MCF 10A (cell line): ENCODE data around the gene LARP4B. TPM values are rescaled to one million over a fixed set of nuclear protein-coding genes. Genes with fewer than 3 reads are reported as not detected.

Source experiments
- BruUV-seq: library from RNA; stranded (reverse); fragments of 400-500 nt; replicated peaks from 2 replicates; lab custom pipeline; 2021; lab: Mats Ljungman, UMichigan
- CTCF ChIA-PET: fragments of 300-600 bp; sonication (Branson Sonifier 250); formaldehyde crosslinking; extraction: SDS; loops from one replicate; lab custom pipeline; 2021; ENCODE audit warnings: antibody characterized with exemption, inconsistent platforms; lab: Yijun Ruan, JAX
- POLR2A ChIA-PET: fragments of 300-600, 350-650 bp; sonication (Branson Sonifier 250); formaldehyde crosslinking; extraction: SDS; loops from one replicate; lab custom pipeline; 2020; ENCODE audit warnings: antibody characterized with exemption, inconsistent platforms; lab: Yijun Ruan, JAX
- DNase-seq: peaks from one replicate; pipeline ENCODE4 v3.0.0-alpha.2; 2018; ENCODE audit not compliant: unreplicated experiment
- H3K27ac Mint-ChIP-seq: one replicate; pipeline ENCODE4 v1.8.0; 2022; ENCODE audit warnings: mild to moderate bottlenecking, low read depth, mixed read lengths; ENCODE audit not compliant: unreplicated experiment
- H3K27me3 Mint-ChIP-seq: one replicate; pipeline ENCODE4 v1.8.0; 2022; ENCODE audit warnings: mixed read lengths; ENCODE audit not compliant: insufficient read depth, unreplicated experiment
- H3K36me3 Mint-ChIP-seq: one replicate; pipeline ENCODE4 v1.8.0; 2022; ENCODE audit warnings: mild to moderate bottlenecking, moderate library complexity, mixed read lengths; ENCODE audit not compliant: insufficient read depth, unreplicated experiment
- H3K4me1 Mint-ChIP-seq: one replicate; pipeline ENCODE4 v1.8.0; 2022; ENCODE audit warnings: mixed read lengths; ENCODE audit not compliant: insufficient read depth, unreplicated experiment
- H3K4me3 Mint-ChIP-seq: one replicate; pipeline ENCODE4 v1.8.0; 2022; ENCODE audit warnings: mild to moderate bottlenecking, moderate library complexity, mixed read lengths; ENCODE audit not compliant: unreplicated experiment
- H3K9me3 Mint-ChIP-seq: one replicate; pipeline ENCODE4 v1.8.0; 2022; ENCODE audit warnings: mixed read lengths; ENCODE audit not compliant: unreplicated experiment
- intact Hi-C: fragments of 100-400 bp; cut with micrococcal nuclease; formaldehyde crosslinking; loops from 2 replicates; pipeline ENCODE4 v1.14.1; 2022
- total RNA-seq: library from RNA; stranded (reverse); gene quantifications from 2 replicates; pipeline ENCODE4 v1.2.3, GENCODE V29; 2022
- TF ChIP-seq, protein P1 (sequence below): fragments of 200-600 bp; IDR thresholded peaks from one replicate; pipeline ENCODE4 v1.8.0; 2022; ENCODE audit warnings: antibody characterized with exemption, mild to moderate bottlenecking; ENCODE audit not compliant: unreplicated experiment

Gene LARP4B
- total RNA-seq, 1 experiment from 2014 or later, result 131 TPM

DNA sequence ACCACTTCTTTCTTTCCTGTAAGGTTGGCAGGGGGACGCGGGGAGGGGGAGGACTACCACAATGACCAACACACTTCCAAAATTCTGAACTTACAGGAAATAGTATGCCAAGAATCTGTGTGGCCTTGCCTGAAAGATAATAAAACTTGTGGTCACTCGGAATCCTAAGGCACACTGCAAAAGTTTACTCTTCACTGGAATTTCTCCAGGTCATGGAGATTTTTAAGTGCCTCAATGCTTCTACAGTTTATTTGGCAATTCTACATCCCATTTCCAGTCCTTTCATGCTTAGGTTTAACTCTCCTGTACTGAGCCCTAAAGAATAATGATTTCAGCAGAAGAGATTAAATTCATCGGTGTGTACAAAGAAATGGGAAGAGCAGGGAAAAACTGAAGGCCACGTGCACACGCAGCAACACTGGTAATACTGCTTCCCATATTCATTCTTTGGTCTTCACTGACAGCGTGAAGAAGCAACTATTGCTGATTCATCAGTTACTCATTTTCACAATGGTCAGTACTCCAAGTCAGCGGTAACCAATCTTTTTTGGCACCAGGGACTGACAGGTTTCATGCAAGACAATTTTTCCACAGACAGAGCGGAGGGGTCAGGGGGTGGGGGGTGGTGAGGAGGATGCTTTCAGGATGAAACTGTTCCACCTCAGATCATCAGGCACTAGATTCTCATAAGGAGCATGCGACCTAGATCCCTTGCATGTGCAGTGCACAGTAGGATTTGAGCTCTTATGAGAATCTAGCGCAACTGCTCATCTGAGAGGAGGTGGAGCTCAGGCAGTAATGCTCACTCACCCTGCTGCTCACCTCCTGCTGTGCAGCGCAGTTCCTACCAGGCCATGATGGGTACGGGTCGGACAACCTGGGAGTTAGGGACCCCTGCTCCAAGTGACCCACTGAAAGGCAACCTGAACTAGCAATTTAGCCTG lies 9.8 kb downstream of the LARP4B start:
- intact Hi-C loops, result no loop called here
- ChIA-PET POLR2A (interaction anchor here (1.2 to 2.0 kb wide), 3 partner anchors 9 to 67 kb away, joined by 3 to 8 read pairs (median 4); partner anchors contain the start of genes GTPBP4 and LARP4B), CTCF (no interaction called here)
- TF ChIP-seq, protein P1, sequence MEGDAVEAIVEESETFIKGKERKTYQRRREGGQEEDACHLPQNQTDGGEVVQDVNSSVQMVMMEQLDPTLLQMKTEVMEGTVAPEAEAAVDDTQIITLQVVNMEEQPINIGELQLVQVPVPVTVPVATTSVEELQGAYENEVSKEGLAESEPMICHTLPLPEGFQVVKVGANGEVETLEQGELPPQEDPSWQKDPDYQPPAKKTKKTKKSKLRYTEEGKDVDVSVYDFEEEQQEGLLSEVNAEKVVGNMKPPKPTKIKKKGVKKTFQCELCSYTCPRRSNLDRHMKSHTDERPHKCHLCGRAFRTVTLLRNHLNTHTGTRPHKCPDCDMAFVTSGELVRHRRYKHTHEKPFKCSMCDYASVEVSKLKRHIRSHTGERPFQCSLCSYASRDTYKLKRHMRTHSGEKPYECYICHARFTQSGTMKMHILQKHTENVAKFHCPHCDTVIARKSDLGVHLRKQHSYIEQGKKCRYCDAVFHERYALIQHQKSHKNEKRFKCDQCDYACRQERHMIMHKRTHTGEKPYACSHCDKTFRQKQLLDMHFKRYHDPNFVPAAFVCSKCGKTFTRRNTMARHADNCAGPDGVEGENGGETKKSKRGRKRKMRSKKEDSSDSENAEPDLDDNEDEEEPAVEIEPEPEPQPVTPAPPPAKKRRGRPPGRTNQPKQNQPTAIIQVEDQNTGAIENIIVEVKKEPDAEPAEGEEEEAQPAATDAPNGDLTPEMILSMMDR, result no peak
- Mint-ChIP-seq H3K9me3 (no peaks in the 10 kb centered on the region), H3K36me3 (peaks cover 48% of the 10 kb centered on the region), H3K27ac (no peak overlapping the region), H3K4me1 (peaks cover 31% of the 10 kb centered on the region), H3K27me3 (no peaks in the 10 kb centered on the region), H3K4me3 (no peak overlapping the region)
- BruUV-seq, result no TSS peak
- DNase-seq, result peak; percentile 55

DNA sequence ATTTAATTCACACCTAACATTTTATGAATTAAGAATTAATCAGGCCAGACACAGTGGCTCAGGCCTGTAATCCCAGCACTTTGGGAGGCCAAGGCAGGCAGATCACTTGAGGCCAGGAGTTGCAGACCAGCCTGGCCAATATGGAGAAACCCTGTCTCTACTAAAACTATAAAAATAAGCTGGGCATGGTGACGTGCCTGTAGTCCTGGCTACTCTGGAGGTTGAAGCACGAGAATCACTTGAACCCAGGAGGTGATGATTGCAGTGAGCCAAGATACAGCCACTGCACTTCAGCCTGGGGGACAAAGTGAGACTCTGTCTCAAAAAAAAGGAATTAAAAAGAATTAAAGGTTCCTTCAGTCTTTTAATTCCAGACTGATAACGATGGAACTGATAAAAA lies 11.1 kb downstream of the LARP4B start:
- TF ChIP-seq, protein P1, result no peak
- ChIA-PET POLR2A (no interaction called here), CTCF (no interaction called here)
- Mint-ChIP-seq H3K4me3 (no peak overlapping the region), H3K27ac (no peak overlapping the region), H3K36me3 (peaks cover 41% of the 10 kb centered on the region), H3K27me3 (no peaks in the 10 kb centered on the region), H3K9me3 (no peaks in the 10 kb centered on the region), H3K4me1 (peaks cover 24% of the 10 kb centered on the region)
- intact Hi-C loops, result no loop called here
- no TSS peak for BruUV-seq
- DNase-seq, result no peak

DNA sequence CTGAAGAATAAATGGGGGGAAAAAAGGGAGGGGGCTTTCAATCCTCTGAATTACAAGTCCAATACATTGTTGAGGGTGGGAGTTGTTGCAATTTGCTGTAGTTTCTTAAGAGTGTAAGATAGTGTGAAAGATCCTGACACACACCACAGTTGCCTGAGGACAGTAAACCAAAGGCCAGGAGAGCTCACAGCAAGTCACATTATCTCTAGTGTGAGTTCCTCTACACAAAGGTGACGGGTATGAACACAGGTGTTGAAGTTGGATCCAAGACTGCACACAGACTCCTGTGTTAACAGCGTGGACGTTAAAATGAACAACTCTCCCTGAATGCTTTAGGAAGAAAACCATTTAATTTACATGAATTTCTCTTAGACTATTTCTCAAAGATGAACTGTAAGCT lies 12.0 kb downstream of the LARP4B start:
- BruUV-seq, result no TSS peak
- TF ChIP-seq, protein P1, result no peak
- Mint-ChIP-seq H3K27me3 (no peaks in the 10 kb centered on the region), H3K4me1 (peaks cover 19% of the 10 kb centered on the region), H3K4me3 (no peak overlapping the region), H3K36me3 (peaks cover 31% of the 10 kb centered on the region), H3K9me3 (no peaks in the 10 kb centered on the region), H3K27ac (no peak overlapping the region)
- intact Hi-C loops, result no loop called here
- ChIA-PET CTCF (no interaction called here), POLR2A (interaction anchor here (0.5 to 1.4 kb wide), 4 partner anchors 12 to 1897 kb away, joined by 3 read pairs; partner anchors contain the start of genes GTPBP4 and LARP4B)
- DNase-seq, result no peak

DNA sequence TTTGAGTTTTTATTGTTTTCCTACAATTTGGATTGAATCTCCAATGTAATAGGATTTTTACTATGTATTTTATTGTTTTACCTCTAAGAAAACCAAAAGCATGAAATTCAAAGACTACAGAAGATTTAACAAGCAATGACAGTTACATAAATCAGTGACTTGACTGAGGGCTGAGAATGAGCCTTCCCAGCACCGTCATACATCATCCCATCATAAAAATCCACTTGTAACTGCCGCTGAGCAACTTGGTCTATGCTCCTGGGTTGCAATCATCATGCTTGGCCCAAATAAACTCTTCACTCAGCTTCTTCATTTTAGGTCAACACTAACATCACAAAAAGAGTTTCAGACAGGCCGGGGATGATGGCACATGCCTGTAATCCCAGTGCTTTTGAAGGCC lies 13.5 kb downstream of the LARP4B start:
- BruUV-seq, result no TSS peak
- H3K27ac Mint-ChIP-seq, result no peak overlapping the region
- H3K36me3 Mint-ChIP-seq, result peaks cover 21% of the 10 kb centered on the region
- intact Hi-C loops, result no loop called here
- peaks cover 15% of the 10 kb centered on the region for H3K4me1 Mint-ChIP-seq
- ChIA-PET POLR2A (interaction anchor here (0.6 to 0.8 kb wide), 2 partner anchors 12 to 13 kb away, joined by 3 read pairs; partner anchors contain the start of gene LARP4B), CTCF (no interaction called here)
- no peaks in the 10 kb centered on the region for H3K27me3 Mint-ChIP-seq
- TF ChIP-seq, protein P1, result no peak
- no peaks in the 10 kb centered on the region for H3K9me3 Mint-ChIP-seq
- no peak overlapping the region for H3K4me3 Mint-ChIP-seq
- no peak for DNase-seq
